ENCODE results near the gene TMEM135. TPM values are rescaled to one million over a fixed set of nuclear protein-coding genes. Genes with fewer than 3 reads are reported as not detected.

The TMEM135 gene
- total RNA-seq, 1 experiment from 2014 or later = 12.6 TPM

DNA sequence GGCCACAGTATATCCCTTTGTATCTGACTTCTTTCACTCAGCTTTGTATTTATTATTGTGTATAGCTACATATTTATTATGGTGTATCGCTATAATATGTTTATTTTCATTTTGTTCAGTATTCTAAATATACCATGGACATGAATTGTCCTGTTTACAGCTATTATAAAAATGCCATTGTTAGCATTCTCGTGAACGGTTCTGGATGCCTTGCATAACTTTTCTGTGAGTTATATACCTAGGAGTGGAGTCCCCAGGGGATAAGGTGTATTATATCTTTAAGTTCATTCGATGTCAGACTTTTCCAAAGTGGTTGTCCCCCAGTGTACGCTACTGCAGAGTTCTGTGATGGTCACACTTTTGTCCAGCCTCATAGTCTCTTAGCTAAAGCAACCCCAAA, 301.7 kb downstream of the TMEM135 start:
- Mint-ChIP-seq H3K36me3 (ENCODE audit: insufficient read depth, unreplicated experiment) (no peaks in the 10 kb centered on the region), H3K27me3 (ENCODE audit: unreplicated experiment) (no peaks in the 10 kb centered on the region), H3K4me1 (ENCODE audit: low read depth, unreplicated experiment) (no peaks in the 10 kb centered on the region), H3K27ac (ENCODE audit: unreplicated experiment) (no peak overlapping the region), H3K9me3 (ENCODE audit: low read depth, unreplicated experiment) (peaks cover 3% of the 10 kb centered on the region), H3K4me3 (ENCODE audit: low read depth, unreplicated experiment) (no peak overlapping the region)
- intact Hi-C loops (cut with micrococcal nuclease; ENCODE audit: unreplicated experiment) = no loop called here
- DNase-seq = no peak
- BruUV-seq (replicated peaks) = no TSS peak
- TF ChIP-seq CTCF (IDR thresholded peaks at IDR 0.05; ENCODE audit: unreplicated experiment) = no peak
- CTCF ChIA-PET = no interaction called here

GRCh38 chr11:87347441-87347840, 309.7 kb downstream of the TMEM135 start:
- Mint-ChIP-seq H3K36me3 (ENCODE audit: insufficient read depth, unreplicated experiment) (no peaks in the 10 kb centered on the region), H3K9me3 (ENCODE audit: low read depth, unreplicated experiment) (no peaks in the 10 kb centered on the region), H3K27me3 (ENCODE audit: unreplicated experiment) (no peaks in the 10 kb centered on the region), H3K27ac (ENCODE audit: unreplicated experiment) (no peak overlapping the region), H3K4me1 (ENCODE audit: low read depth, unreplicated experiment) (no peaks in the 10 kb centered on the region), H3K4me3 (ENCODE audit: low read depth, unreplicated experiment) (no peak overlapping the region)
- no peak for DNase-seq
- TF ChIP-seq CTCF (IDR thresholded peaks at IDR 0.05; ENCODE audit: unreplicated experiment) = no peak
- BruUV-seq (replicated peaks) = no TSS peak
- intact Hi-C loops (cut with micrococcal nuclease; ENCODE audit: unreplicated experiment) = no loop called here
- CTCF ChIA-PET = no interaction called here

DNA sequence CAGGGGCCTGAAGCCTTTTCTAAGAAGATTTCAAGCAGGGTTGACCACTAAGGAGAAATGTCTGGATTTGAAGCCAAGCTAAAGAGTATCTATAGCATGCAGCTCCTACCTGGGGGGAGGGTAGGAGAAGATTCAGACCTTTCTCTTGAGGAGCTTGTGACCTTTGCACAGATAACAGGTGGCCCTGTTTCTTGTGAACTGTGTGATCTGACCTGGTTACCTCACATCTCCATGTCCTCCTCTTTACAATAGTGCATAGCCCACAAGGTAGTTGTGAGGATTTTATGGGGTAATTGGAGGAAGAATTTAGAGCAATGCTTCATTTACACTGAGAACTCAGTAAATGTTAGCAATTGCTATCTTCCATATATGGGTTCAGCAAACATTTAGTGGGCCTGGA, 310.1 kb downstream of the TMEM135 start:
- intact Hi-C loops (cut with micrococcal nuclease; ENCODE audit: unreplicated experiment) = no loop called here
- TF ChIP-seq CTCF (IDR thresholded peaks at IDR 0.05; ENCODE audit: unreplicated experiment) = no peak
- H3K9me3 Mint-ChIP-seq (ENCODE audit: low read depth, unreplicated experiment) = no peaks in the 10 kb centered on the region
- no peak overlapping the region for H3K4me3 Mint-ChIP-seq (ENCODE audit: low read depth, unreplicated experiment)
- H3K27ac Mint-ChIP-seq (ENCODE audit: unreplicated experiment) = no peak overlapping the region
- H3K36me3 Mint-ChIP-seq (ENCODE audit: insufficient read depth, unreplicated experiment) = no peaks in the 10 kb centered on the region
- no TSS peak for BruUV-seq (replicated peaks)
- no peak for DNase-seq
- CTCF ChIA-PET = no interaction called here
- no peaks in the 10 kb centered on the region for H3K4me1 Mint-ChIP-seq (ENCODE audit: low read depth, unreplicated experiment)
- H3K27me3 Mint-ChIP-seq (ENCODE audit: unreplicated experiment) = no peaks in the 10 kb centered on the region

- no peak for TF ChIP-seq CTCF (IDR thresholded peaks at IDR 0.05; ENCODE audit: unreplicated experiment)
- H3K9me3 Mint-ChIP-seq (ENCODE audit: low read depth, unreplicated experiment) = no peaks in the 10 kb centered on the region
- CTCF ChIA-PET = no interaction called here
- DNase-seq = no peak
- H3K27ac Mint-ChIP-seq (ENCODE audit: unreplicated experiment) = no peak overlapping the region
- H3K4me1 Mint-ChIP-seq (ENCODE audit: low read depth, unreplicated experiment) = no peaks in the 10 kb centered on the region
- no peaks in the 10 kb centered on the region for H3K27me3 Mint-ChIP-seq (ENCODE audit: unreplicated experiment)
- BruUV-seq (replicated peaks) = no TSS peak
- intact Hi-C loops (cut with micrococcal nuclease; ENCODE audit: unreplicated experiment) = loop anchor here (10.0 kb wide), 1 partner anchor 1203 kb away; no protein-coding TSS in a partner anchor
- no peak overlapping the region for H3K4me3 Mint-ChIP-seq (ENCODE audit: low read depth, unreplicated experiment)
- H3K36me3 Mint-ChIP-seq (ENCODE audit: insufficient read depth, unreplicated experiment) = no peaks in the 10 kb centered on the region
These were observed 313.9 kb downstream of the TMEM135 start for GRCh38 chr11:87351676-87352075.
